GM21423 (cell line): Measurements from ENCODE around the gene NUTM2E.
"Not testable (repeated sequence)": the region's sequence is repeated elsewhere in the genome, so short reads cannot be mapped to it uniquely, and the experiment has no call there.

Experiments used
- ATAC-seq: cut with Tn5 transposase; IDR thresholded peaks from one replicate; pipeline ENCODE4 v1.9.1; 2021; ENCODE audit warnings: mild to moderate bottlenecking, moderate library complexity; ENCODE audit not compliant: unreplicated experiment

NUTM2E gene, protein sequence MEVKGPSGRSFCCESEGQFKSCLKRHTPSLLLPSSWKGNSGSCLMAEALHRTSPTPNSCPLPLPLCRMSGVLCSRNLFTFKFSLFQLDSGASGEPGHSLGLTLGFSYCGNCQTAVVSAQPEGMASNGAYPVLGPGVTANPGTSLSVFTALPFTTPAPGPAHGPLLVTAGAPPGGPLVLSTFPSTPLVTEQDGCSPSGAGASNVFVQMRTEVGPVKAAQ (N-terminal part only)

DNA sequence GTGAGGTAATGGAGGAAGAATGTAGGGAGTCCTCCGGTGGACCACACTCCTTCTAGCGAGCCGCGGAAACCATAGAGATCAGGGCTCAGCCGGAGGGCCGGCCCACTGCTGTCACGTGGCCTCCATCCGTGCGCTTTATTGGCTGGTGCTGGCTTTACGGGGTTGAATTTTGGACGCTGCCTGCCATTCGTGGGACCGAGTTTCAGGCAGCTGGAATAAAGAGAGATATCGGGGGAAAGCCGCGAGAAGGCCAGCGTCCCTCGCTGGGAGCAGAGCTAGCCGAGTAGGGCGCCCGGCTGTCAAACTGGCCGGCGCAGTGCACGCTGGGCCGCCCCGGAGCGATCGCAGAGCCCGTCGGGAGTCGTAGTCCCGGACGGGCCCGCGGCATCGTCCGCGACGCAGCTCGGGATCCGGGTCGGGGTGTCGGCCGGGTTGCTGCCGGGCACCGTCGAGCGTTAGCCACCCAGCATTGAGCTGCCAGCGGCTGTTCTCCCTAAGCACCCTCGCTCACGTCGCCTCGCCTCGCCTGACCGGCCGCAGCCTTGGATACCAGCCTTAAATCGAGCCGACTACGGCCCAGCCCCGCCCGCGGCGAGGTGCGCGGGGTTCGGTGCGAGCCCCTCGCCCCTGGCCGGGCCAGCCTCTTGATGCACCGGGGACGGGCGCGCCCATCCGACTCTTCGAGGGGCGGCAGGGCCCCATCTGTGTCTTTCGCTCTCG, at the start of gene NUTM2E:
Gene NUTM2E (plus strand): TSS at position 244 of the 720 bp plus-strand sequence. CDS start 15,002 bp downstream, outside the sequence.
- ATAC-seq: peak; percentile 92

- not testable (repeated sequence) for ATAC-seq
These were observed 48.5 kb upstream of the NUTM2E start for GRCh38 chr10:79777997-79778396.

DNA sequence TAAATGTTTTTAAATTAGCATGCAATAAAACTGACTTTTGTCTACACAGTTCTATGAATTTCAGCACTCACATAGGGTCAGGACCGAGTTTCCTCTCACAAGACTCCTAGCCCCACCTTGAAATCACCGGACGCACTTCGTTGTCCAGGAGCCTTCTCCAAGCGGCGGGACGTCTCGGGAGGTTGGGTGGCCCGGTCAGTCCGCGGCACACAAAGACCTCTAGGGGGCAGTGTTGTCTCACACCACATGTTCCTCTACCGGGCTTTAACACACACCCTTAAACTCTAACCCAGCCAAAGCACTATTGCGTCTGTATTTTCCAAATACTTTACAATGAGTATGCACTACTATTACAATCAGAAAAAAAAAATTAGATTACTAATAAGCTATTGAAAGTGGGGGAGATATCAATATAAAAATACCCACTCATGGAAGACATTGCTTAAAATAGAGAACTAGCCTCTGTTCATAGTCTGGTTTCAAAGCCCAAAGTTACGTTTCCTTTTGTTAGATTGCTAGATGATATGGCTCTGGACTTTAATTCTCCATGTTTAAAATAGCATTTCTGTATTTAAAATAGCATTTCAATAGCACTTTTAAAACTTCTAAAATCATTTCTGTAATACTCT, 47.1 kb upstream of the NUTM2E start:
- ATAC-seq: peak; percentile 96

GRCh38 chr10:79779992-79780391, 46.5 kb upstream of the NUTM2E start:
- not testable (repeated sequence) for ATAC-seq

- not testable (repeated sequence) for ATAC-seq
These were observed 45.0 kb upstream of the NUTM2E start for GRCh38 chr10:79781584-79781983.

GRCh38 chr10:79787455-79787952, 39.0 kb upstream of the NUTM2E start:
- not testable (repeated sequence) for ATAC-seq

- not testable (repeated sequence) for ATAC-seq
These were observed 37.2 kb upstream of the NUTM2E start for GRCh38 chr10:79789351-79789750.

DNA sequence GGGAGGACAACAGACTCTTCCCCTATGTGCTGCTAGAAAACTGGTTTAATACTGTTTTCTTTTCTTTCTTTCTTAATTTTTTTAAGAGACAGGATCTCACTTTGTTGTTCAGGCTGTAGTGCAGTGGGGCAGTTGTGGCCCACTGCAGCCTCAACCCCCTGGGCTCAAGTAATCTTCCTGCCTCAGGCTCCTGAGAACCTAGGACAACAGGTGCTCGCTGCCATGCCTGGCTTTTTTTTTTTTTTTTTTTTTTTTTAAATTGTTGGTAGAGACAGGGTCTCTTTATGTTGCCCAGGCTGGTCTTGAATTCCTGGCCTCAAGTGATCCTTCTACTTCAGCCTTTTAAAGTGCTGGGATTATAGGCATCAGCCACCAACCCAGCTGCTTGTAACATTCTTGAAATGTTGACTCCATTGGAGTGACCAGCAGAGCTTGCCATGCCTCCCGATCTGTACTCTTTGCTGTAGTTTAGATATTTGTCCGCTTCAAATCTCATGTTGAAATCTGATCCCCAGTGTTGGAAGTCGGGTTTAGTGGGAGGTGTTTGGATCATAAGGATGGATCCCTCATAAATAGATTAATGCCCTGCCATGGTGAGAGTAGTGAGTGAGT, 34.5 kb upstream of the NUTM2E start:
- not testable (repeated sequence) for ATAC-seq

DNA sequence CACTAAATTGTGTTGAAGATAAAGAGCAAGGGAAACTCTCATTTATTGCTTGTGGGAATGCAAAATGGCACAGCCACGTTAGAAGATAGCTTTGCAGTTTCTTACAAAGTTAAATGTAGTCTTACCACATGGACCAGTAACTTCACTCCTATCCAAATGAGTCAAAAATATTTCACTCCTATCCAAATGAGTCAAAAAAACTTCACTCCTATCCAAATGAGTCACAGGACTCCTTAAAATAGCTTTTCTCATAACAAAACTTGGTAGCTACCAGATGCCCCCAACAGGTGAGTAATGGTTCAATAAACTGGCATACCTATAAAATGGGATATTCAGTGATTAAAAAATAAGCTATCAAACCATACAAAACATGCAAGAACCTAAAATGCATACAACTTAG, 27.2 kb upstream of the NUTM2E start:
- peak; percentile 46 for ATAC-seq

GRCh38 chr10:79805857-79806256, 20.7 kb upstream of the NUTM2E start:
- not testable (repeated sequence) for ATAC-seq

GRCh38 chr10:79811895-79812294, 14.6 kb upstream of the NUTM2E start:
- not testable (repeated sequence) for ATAC-seq

DNA sequence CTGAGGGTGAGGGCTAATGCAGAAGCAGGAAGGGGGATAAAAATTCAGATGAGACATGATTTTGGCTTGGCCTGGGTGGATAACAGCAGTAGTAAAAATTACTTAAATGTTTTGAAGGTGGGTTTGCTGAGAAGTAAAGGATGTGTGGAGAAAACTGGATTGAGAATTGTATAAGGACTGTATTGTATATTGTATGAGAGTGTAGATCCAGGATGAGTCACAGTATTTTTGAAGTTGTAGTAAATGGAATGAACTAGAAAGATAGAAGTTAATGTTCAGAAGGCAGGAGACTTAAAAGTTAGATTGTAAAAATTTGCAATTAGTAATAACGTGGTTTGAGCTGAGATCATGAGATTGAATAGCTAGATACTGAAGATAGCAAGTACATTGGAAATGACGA, 10.2 kb upstream of the NUTM2E start:
- not testable (repeated sequence) for ATAC-seq

GRCh38 chr10:79823387-79823786, 3.2 kb upstream of the NUTM2E start:
- ATAC-seq: not testable (repeated sequence)

- ATAC-seq: peak; percentile 21
These were observed 940 bp upstream of the NUTM2E start for GRCh38 chr10:79825587-79826011.

- not testable (repeated sequence) for ATAC-seq
These were observed 426 bp upstream of the NUTM2E start for GRCh38 chr10:79826131-79826495.

DNA sequence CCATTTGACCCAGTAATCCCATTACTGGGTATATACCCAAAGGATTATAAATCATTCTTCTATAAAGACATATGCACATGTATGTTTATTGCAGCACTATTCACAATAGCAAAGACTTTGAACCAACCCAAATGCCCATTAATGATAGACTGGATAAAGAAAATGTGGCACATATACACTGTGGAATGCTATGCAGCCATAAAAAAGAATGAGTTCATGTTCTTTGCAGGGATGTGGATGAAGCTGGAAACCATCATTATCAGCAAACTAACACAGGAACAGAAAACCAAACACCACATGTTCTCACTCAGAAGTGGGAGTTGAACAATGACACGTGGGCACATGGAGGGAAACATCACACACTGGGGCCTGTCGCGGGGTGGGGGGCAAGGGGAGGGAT, 7.3 kb downstream of the NUTM2E start:
- not testable (repeated sequence) for ATAC-seq

GRCh38 chr10:79835891-79836290, 9.4 kb downstream of the NUTM2E start:
- not testable (repeated sequence) for ATAC-seq

DNA sequence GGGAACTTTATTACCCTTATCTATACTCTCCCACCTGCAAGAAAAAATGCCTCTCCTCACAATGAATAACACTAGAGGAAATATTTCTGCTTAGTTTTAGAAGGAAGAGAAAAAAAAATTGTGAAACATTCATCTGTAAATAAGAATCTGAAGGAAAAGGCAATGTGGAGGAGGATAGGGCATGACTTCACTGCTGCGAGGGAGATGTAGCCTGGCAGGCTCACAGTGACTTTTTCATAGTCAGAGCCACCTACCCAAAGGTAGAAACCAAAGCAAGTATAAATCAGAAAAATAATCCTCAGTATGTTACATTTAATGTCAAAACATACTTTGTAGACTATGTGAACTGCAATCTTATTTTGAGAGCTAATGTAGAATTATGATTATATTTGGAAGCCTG, 10.4 kb downstream of the NUTM2E start:
- ATAC-seq: not testable (repeated sequence)

DNA sequence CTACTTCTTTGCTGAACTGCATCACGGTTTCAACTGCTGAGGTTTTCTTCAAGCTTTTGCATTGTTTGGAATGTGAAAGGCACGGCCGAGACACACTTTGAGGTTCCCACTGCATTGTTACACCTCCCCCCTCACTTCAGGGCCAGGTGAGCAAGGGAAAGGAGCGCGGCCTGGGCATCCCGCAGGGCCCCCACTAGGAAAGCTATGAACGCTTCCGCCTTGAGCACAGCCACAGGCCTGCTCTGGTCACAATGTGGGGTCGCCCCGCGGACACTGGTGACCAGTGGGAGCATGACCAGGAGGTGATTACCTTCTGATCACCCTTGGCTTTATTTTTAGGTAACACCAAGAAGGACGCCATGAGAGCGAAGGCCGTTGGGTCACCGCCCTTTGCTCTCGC, 11.9 kb downstream of the NUTM2E start:
- ATAC-seq: not testable (repeated sequence)

DNA sequence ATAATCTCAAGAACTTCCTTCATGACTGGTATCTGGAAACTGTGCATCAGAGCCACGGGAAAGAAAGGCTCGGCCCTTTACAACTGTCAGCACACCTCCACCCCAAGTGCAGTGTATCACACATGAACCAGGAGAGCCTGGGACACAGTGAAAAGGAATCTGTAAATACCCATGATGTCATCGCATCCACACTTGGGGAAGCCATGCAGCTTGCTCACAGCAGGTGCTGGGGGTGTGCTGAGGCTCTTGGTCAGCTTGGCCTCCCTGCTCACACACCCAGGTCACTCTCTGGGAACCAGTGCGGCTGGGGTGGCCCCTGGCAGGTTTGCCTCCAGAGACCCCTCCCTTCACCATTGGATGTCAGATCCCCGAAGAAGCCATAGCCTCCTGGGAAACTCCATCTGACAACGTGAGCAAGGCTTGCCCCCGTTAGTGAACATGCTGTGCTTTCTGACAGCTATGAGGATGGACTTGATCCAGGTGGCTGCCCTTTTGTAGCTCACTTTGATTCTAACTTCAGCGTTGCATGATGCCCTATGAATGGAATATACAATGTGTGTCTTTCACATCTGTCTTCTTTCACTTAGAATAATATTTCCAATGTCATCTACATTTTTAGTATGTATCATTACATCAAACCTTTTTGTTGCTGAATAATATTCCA, 26.8 kb downstream of the NUTM2E start:
- not testable (repeated sequence) for ATAC-seq

DNA sequence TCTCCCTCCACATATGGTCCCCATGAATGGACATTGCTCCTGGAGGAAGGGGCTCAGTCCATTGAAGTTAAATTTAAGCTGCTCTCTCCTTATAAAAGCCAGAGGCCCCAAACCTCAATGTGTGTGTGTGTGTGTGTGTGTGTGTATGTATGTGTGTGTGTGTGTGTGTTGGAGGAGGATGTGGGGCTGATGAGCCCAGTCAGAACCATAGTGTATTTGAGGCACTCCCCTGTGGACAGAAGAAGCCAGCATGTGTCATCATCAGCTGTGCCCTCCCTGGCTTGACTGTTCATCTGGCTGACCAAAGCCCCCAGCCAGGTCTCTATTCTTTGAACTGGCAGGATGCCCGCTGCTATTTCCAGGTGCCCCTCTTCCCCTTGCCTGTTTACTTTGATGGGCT, 35.7 kb downstream of the NUTM2E start:
- not testable (repeated sequence) for ATAC-seq
